HepG2 (cell line): ENCODE measurements around the gene SLC7A8. TPM values are rescaled to one million over a fixed set of nuclear protein-coding genes. Genes with fewer than 3 reads are reported as not detected.

ENCODE experiments used
- ATAC-seq: fragments of 200-7000 bp; cut with Tn5 transposase; 3 replicates; pipeline ENCODE4 v1.9.1; 2020; ENCODE audit warnings: mild to moderate bottlenecking, moderate library complexity
- BruUV-seq: library from RNA; stranded (reverse); fragments of 400-500 nt; replicated peaks from 2 replicates; lab custom pipeline; 2021; lab: Mats Ljungman, UMichigan
- CTCF ChIA-PET: fragments of 300-600 bp; formaldehyde crosslinking; extraction: SDS; loops from one replicate; lab custom pipeline; 2021; ENCODE audit warnings: low total read pairs, inconsistent platforms, low intra/inter-chr PET ratio; lab: Yijun Ruan, JAX
- POLR2A ChIA-PET: fragments of 350-600 bp; sonication (Branson Sonifier 250); formaldehyde crosslinking; loops from one replicate; lab custom pipeline; 2020; ENCODE audit warnings: antibody characterized with exemption, inconsistent platforms; lab: Yijun Ruan, JAX
- DNase-seq: peaks from one replicate; pipeline ENCODE4 v3.0.0-alpha.2; 2015; ENCODE audit warnings: low spot score
- FAIRE-seq: peaks from 3 replicates; lab custom pipeline; 2011; peaks lifted over from hg19 to GRCh38; lab: Jason Lieb, UNC
- H2AFZ ChIP-seq: one replicate; pipeline ENCODE4 v1.6.1; 2011; ENCODE audit warnings: low read length, inconsistent platforms
- H3K27ac ChIP-seq: fragments of 300-600 bp; 3 replicates; pipeline ENCODE4 v1.8.0; 2011; ENCODE audit warnings: mixed run types, mild to moderate bottlenecking, mixed read lengths, low read length, inconsistent platforms; ENCODE audit not compliant: insufficient read depth; ENCODE audit errors: extremely low read length
- H3K27me3 ChIP-seq, 2 experiments: fragments of 200-600 bp in 1 of 2; 2 replicates in 1 of 2; 3 replicates in 1 of 2; pipeline versions ENCODE4 v1.6.0 to v1.8.0; 2011; ENCODE audit warnings: low read length in 2 of 2, mild to moderate bottlenecking in 2 of 2, moderate library complexity in 2 of 2, inconsistent platforms in 1 of 2; ENCODE audit not compliant: insufficient read depth in 2 of 2, control insufficient read depth in 1 of 2
- H3K36me3 ChIP-seq, 2 experiments: fragments of 200-600 bp in 1 of 2; replicated peaks in 1 of 2; 2 replicates in 1 of 2; 3 replicates in 1 of 2; pipeline versions ENCODE4 v1.5.1 to v1.8.0; 2011; ENCODE audit warnings: low read length in 2 of 2, inconsistent platforms in 1 of 2; ENCODE audit not compliant: insufficient read depth in 2 of 2, control insufficient read depth in 1 of 2
- H3K4me1 ChIP-seq: 2 replicates; pipeline ENCODE4 v1.5.1; 2012; ENCODE audit warnings: low read length, inconsistent platforms; ENCODE audit not compliant: insufficient read depth
- H3K4me2 ChIP-seq: 2 replicates; pipeline ENCODE4 v1.6.0; 2011; ENCODE audit warnings: low read depth, low read length, inconsistent platforms
- H3K4me3 ChIP-seq, 3 experiments: fragments of 200-600 bp in 1 of 3; sonication (generic), shearing (Covaris generic) in 1 of 3; replicated peaks in 1 of 3; 2 replicates each; pipeline ENCODE4 v1.5.1; 2011 to 2016; ENCODE audit warnings: low read length in 3 of 3, inconsistent platforms in 2 of 3, low read depth in 2 of 3, mild to moderate bottlenecking in 2 of 3, control low read depth in 1 of 3, mixed read lengths in 1 of 3; ENCODE audit not compliant: insufficient read depth in 1 of 3
- H3K79me2 ChIP-seq: one replicate; pipeline ENCODE4 v1.6.1; 2011; ENCODE audit warnings: low read length, inconsistent platforms; ENCODE audit not compliant: insufficient read depth
- H3K9ac ChIP-seq: 2 replicates; pipeline ENCODE4 v1.6.0; 2011; ENCODE audit warnings: mild to moderate bottlenecking, low read depth, low read length, inconsistent platforms; ENCODE audit not compliant: insufficient read depth
- H3K9me3 ChIP-seq: 2 replicates; pipeline ENCODE4 v1.5.1; 2012; ENCODE audit warnings: mild to moderate bottlenecking, low read length
- H4K20me1 ChIP-seq: 2 replicates; pipeline ENCODE4 v1.6.0; 2011; ENCODE audit warnings: inconsistent platforms, mild to moderate bottlenecking, low read length, moderate library complexity; ENCODE audit not compliant: insufficient read depth
- CBX5 ChIP-seq: sonication (generic); formaldehyde crosslinking; IDR thresholded peaks from 2 replicates; pipeline ENCODE4 v1.4.0; 2020; ENCODE audit warnings: missing genetic modification reagents, borderline replicate concordance
- HBP1 ChIP-seq: IDR thresholded peaks from 2 replicates; pipeline ENCODE4 v1.6.1; 2016; ENCODE audit warnings: low read depth, control low read depth
- KDM6A ChIP-seq: IDR thresholded peaks from 2 replicates; pipeline ENCODE4 v1.6.1; 2016; ENCODE audit warnings: low read depth
- NFYB ChIP-seq: sonication (generic); formaldehyde crosslinking; IDR thresholded peaks from 2 replicates; pipeline ENCODE4 v1.4.0; 2020; ENCODE audit warnings: missing genetic modification reagents
- WGBS: methylation state at CpG from one replicate; pipeline ENCODE4 v1.1.6; 2017; ENCODE audit warnings: low lambda C conversion rate; 5-methylcytosine and 5-hydroxymethylcytosine counted together
- in situ Hi-C: cut with HindIII; loops from 2 replicates; pipeline ENCODE4 v1.10.0; 2017; ENCODE audit warnings: low pct_unique_long_range_greater_than_20kb; ENCODE audit not compliant: extremely low pct_ligation_motif_present
- intact Hi-C: fragments of 100-400 bp; cut with micrococcal nuclease; formaldehyde crosslinking; loops from one replicate; pipeline ENCODE4 v1.10.0; 2022; ENCODE audit not compliant: unreplicated experiment
- polyA plus RNA-seq, 8 experiments: library from polyadenylated mRNA; depleted of rRNA in 3 of 8; stranded (reverse) in 7 of 8; unstranded in 1 of 8; fragments of >200 nt; fragmentation: Illumina TruSeq in 4 of 8; extraction: Trizol in 4 of 8; gene quantifications; 2 replicates each; pipeline versions ENCODE4 v1.2.1 to v1.2.3, GENCODE V29; 2011 to 2016; ENCODE audit warnings: low read depth in 4 of 8, missing spikeins in 1 of 8, mixed read lengths in 1 of 8; ENCODE audit not compliant: insufficient read depth in 1 of 8
- total RNA-seq, 5 experiments: library from RNA; depleted of rRNA; stranded (reverse); fragments of >200 nt; fragmentation: Illumina TruSeq; extraction: Trizol; gene quantifications; 2 replicates each; pipeline ENCODE4 v1.2.3, GENCODE V29; 2016; ENCODE audit warnings: low read depth in 1 of 5
- TF ChIP-seq, protein P1 (sequence below): sonication (generic); formaldehyde crosslinking; IDR thresholded peaks from 2 replicates; pipeline ENCODE4 v1.5.1; 2020; ENCODE audit warnings: missing genetic modification reagents, mild to moderate bottlenecking, borderline replicate concordance
- TF ChIP-seq, protein P2 (sequence below): sonication (generic); formaldehyde crosslinking; IDR thresholded peaks from 2 replicates; pipeline ENCODE4 v1.8.1; 2023; ENCODE audit warnings: mild to moderate bottlenecking, missing genetic modification reagents
- TF ChIP-seq, protein P3 (sequence below): sonication (generic); formaldehyde crosslinking; IDR thresholded peaks from 2 replicates; pipeline ENCODE4 v1.4.0; 2020; ENCODE audit warnings: missing genetic modification reagents

Gene SLC7A8
- total and polyA plus RNA-seq, 2 of the 13 experiments (the other 11 are each of a cell fraction or from before 2014, with no cell fraction given): 0.25 TPM; not detected in 1

GRCh38 chr14:23103581-23103980 is 79.9 kb downstream of the SLC7A8 start:
- Histone ChIP-seq H3K27me3 (peaks cover 8 to 45% of the 10 kb centered on the region in 2 experiments), H3K27ac (no peak overlapping the region), H4K20me1 (no peaks in the 10 kb centered on the region), H3K9ac (no peak overlapping the region), H3K79me2 (no peaks in the 10 kb centered on the region), H2AFZ (no peak overlapping the region), H3K4me1 (peaks cover 40% of the 10 kb centered on the region), H3K9me3 (no peaks in the 10 kb centered on the region), H3K4me2 (no peak overlapping the region), H3K4me3 (no peak overlapping the region), H3K36me3 (peaks cover under 1 to 8% of the 10 kb centered on the region in 2 experiments; a peak in 4 of 5 replicates)
- BruUV-seq: no TSS peak
- FAIRE-seq (no peak), ATAC-seq (no peak), DNase-seq (no peak)
- intact Hi-C loops (no loop called here), in situ Hi-C loops (no loop called here)
- POLR2A ChIA-PET: interaction anchor here (1.4 to 4.5 kb wide), 2 partner anchors 9 to 122 kb away, joined by 3 to 52 read pairs; partner anchors contain the start of genes ACIN1 and C14orf119
- 43% methylated on average over 4 of the region's 4 CpGs for WGBS
- CTCF ChIA-PET: no interaction called here
- TF ChIP-seq KDM6A (CRISPR knock-in tag): no peak
- no peak for TF ChIP-seq HBP1 (CRISPR knock-in tag)
- TF ChIP-seq, protein P1, sequence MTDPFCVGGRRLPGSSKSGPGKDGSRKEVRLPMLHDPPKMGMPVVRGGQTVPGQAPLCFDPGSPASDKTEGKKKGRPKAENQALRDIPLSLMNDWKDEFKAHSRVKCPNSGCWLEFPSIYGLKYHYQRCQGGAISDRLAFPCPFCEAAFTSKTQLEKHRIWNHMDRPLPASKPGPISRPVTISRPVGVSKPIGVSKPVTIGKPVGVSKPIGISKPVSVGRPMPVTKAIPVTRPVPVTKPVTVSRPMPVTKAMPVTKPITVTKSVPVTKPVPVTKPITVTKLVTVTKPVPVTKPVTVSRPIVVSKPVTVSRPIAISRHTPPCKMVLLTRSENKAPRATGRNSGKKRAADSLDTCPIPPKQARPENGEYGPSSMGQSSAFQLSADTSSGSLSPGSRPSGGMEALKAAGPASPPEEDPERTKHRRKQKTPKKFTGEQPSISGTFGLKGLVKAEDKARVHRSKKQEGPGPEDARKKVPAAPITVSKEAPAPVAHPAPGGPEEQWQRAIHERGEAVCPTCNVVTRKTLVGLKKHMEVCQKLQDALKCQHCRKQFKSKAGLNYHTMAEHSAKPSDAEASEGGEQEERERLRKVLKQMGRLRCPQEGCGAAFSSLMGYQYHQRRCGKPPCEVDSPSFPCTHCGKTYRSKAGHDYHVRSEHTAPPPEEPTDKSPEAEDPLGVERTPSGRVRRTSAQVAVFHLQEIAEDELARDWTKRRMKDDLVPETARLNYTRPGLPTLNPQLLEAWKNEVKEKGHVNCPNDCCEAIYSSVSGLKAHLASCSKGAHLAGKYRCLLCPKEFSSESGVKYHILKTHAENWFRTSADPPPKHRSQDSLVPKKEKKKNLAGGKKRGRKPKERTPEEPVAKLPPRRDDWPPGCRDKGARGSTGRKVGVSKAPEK (CRISPR knock-in tag): no peak
- TF ChIP-seq CBX5 (CRISPR knock-in tag): no peak
- TF ChIP-seq, protein P2, sequence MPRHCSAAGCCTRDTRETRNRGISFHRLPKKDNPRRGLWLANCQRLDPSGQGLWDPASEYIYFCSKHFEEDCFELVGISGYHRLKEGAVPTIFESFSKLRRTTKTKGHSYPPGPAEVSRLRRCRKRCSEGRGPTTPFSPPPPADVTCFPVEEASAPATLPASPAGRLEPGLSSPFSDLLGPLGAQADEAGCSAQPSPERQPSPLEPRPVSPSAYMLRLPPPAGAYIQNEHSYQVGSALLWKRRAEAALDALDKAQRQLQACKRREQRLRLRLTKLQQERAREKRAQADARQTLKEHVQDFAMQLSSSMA (CRISPR knock-in tag): 0 out of 2 replicates have a peak, but pooled peaks have one; percentile 5
- TF ChIP-seq, protein P3, sequence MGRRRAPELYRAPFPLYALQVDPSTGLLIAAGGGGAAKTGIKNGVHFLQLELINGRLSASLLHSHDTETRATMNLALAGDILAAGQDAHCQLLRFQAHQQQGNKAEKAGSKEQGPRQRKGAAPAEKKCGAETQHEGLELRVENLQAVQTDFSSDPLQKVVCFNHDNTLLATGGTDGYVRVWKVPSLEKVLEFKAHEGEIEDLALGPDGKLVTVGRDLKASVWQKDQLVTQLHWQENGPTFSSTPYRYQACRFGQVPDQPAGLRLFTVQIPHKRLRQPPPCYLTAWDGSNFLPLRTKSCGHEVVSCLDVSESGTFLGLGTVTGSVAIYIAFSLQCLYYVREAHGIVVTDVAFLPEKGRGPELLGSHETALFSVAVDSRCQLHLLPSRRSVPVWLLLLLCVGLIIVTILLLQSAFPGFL (CRISPR knock-in tag): no peak
- TF ChIP-seq NFYB (CRISPR knock-in tag): 0 out of 2 replicates have a peak, but pooled peaks have one; percentile 14
